HTR-8/SVneo (cell line): Measurements from ENCODE around the gene SSTR5.

Experiments used
- DNase-seq: peaks from one replicate; pipeline ENCODE4 v3.0.0; 2011; ENCODE audit warnings: low spot score, mixed read lengths; ENCODE audit not compliant: insufficient read length
- FAIRE-seq: peaks from 2 replicates; lab custom pipeline; 2011; peaks lifted over from hg19 to GRCh38; lab: Jason Lieb, UNC

SSTR5 gene

GRCh38 chr16:1099189-1100083 lies 26.9 kb downstream of the SSTR5 start:
- FAIRE-seq (no peak), DNase-seq (no peak)

DNA sequence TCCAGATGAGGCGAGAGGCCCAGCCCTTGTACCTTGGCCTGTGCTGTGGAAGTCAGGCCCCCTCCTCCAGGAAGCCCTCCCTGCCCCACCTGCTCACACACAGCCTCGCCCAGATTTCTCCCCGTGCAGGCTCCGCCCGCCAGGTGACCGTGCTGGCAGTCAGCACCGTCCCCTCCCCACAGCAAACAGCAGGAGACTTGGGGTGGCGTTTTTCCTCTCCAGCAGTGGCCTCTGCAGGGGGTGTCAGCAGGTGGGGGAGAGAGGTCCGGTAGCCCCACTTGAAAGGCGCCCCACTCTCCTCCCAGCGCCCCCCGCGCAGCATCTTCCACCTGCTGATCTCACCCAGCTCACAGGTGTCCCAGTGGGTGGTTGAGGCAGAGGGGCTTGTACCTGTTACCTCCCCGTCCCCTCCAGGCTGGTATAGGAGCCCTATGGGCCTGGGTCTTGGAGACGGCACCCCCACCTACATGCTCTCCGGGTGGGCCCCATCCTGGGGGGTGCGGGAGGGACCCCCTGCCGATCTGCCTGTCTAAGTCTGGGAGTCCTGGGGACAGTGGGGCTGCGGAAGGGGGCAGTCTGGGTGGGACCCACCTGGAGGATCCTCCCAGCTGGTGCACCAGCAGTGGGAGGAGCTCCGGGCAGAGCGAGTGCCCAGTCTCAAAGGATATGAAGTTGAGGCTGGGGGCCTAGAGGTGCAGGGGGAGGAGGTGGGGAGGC lies 27.7 kb downstream of the SSTR5 start:
- FAIRE-seq, result no peak
- DNase-seq, result no peak

DNA sequence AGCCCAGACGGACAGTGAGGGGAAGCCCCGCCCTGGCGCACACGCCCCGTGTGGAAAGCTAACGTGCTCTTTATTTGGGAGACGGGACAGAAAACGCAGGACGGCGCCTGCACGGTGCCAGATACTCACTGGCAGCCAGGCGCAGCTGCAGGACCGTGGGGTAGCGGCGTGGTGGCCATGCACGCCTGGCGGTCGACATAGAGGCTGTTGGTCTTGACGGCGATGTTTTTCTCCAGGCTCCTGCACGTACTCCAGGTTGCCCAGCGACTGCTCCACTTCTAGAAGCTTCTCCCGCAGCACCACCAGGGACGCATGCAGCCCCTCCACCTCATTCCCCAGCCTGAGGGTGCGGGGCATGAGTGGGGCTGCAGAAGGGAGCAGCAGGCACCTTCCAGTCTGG lies 28.6 kb downstream of the SSTR5 start:
- FAIRE-seq (no peak), DNase-seq (no peak)

GRCh38 chr16:1101573-1102332 lies 29.2 kb downstream of the SSTR5 start:
- FAIRE-seq (no peak), DNase-seq (no peak)

- FAIRE-seq (peak; percentile 20), DNase-seq (no peak)
Observed at GRCh38 chr16:1102333-1102700, 29.8 kb downstream of the SSTR5 start.

DNA sequence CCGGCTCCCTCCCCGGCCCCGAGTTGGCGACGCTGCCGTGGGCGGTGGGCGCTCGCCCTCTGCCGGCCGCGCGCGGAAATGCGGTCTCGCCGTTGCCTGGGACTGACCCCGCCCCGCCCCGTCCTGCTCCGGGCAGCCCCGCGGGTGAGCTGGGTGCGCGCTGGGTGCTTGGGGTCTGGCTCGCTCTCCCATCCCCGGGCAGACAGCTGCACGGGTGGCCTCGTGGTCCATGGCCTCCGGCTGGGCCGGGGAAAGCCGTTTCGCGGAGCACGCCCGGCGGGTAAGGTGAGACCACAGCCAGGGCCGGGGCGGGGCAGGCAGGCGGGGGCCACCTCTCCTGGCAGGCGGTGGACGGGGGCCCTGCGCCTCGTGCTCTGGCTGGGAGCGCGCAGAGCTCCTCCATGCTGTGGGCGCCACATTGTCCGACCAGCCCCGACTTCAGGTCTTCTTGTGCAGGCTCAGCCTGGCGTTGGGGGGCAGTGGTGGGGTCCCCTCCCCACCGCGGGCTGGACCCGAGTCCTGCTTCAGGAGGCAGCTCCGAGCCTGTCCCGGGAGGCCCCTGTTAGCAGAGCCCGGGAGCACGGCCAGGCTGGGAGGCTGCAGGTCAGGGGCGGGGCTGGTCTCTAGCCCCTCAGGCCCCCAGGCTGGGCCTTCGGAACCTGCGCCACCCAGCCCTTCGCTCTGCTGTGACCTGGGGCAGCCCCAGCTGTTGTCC lies 30.5 kb downstream of the SSTR5 start:
- peak; percentile 95 for FAIRE-seq
- DNase-seq, result peak; percentile 81

- DNase-seq, result no peak
Observed at GRCh38 chr16:1103636-1103980, 31.1 kb downstream of the SSTR5 start.

GRCh38 chr16:1105888-1106620 lies 33.5 kb downstream of the SSTR5 start:
- peak; percentile 76 for FAIRE-seq
- peak; percentile 90 for DNase-seq

More at GRCh38 chr16:1103636-1103980, 31.1 kb downstream of the SSTR5 start:
- no peak for FAIRE-seq

DNA sequence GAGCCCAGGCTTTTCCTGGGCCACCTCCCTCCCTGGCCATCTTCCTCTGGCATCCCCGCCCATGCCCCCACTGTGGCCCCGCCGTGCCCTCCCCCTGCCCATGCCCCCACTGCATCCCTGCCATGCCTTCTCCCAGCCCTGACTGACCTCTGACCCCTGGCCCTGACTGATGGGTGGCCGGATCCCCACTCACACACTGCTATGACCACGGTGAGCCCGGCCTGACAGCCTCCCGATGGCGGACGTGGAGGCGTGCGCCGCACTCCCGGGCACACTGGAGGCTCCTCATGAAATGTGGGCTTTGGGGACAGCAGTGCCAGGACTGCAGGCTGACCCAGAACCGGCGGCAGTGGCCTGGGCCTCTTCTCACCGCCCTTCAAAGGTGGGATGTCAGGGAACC lies 34.1 kb downstream of the SSTR5 start:
- no peak for DNase-seq
- FAIRE-seq, result no peak

- no peak for DNase-seq
- no peak for FAIRE-seq
Observed at GRCh38 chr16:1107141-1107540, 34.6 kb downstream of the SSTR5 start.

GRCh38 chr16:1107731-1108130 lies 35.2 kb downstream of the SSTR5 start:
- FAIRE-seq (no peak), DNase-seq (no peak)

GRCh38 chr16:1108299-1109252 lies 36.0 kb downstream of the SSTR5 start:
- FAIRE-seq, result no peak
- DNase-seq, result no peak

GRCh38 chr16:1109648-1110047 lies 37.1 kb downstream of the SSTR5 start:
- no peak for DNase-seq
- no peak for FAIRE-seq

GRCh38 chr16:1112506-1113184 lies 40.1 kb downstream of the SSTR5 start:
- no peak for DNase-seq
- FAIRE-seq, result no peak

GRCh38 chr16:1113489-1113888 lies 40.9 kb downstream of the SSTR5 start:
- FAIRE-seq, result no peak
- no peak for DNase-seq

DNA sequence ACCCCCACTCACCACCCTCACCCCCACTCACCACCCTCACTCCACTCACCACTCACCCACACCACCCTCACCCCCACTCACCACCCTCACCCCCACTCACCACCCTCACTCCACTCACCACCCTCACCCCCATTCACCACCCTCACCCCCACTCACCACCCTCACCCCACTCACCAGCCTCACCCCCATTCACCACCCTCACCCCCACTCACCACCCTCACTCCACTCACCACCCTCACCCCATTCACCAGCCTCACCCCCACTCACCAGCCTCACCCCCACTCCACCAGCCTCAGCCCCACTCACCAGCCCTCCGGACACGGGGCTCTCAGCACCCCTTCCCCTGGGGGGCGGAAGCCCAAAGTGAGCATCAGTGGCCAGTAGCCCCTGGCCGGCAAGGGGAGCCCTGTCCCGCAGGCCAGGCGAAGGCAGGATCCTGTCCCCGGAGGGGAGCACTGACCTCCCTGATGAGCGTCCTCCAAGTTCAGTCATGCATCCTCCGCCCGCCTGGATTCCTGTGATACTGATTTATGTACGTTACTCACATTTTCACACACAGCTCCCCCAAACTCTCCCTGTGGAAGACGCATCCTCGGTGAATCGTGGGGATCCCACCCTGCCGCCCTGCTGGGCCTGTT lies 41.5 kb downstream of the SSTR5 start:
- FAIRE-seq (peak; percentile 84), DNase-seq (no peak)

- FAIRE-seq (no peak), DNase-seq (no peak)
Observed at GRCh38 chr16:1116693-1117077, 44.1 kb downstream of the SSTR5 start.
